Osteocyte (in vitro differentiated cells): ENCODE results near the gene SMYD4. TPM values are rescaled to one million over a fixed set of nuclear protein-coding genes. Genes with fewer than 3 reads are reported as not detected.
"Not testable (repeated sequence)": the region's sequence is repeated elsewhere in the genome, so short reads cannot be mapped to it uniquely, and the experiment has no call there.

Experiments
- DNase-seq: peaks from one replicate; pipeline ENCODE4 v3.0.0; 2021; ENCODE audit warnings: mixed read lengths; ENCODE audit not compliant: unreplicated experiment; ENCODE audit errors: extremely low spot score
- H3K27ac Mint-ChIP-seq: one replicate; pipeline ENCODE4 v1.8.0; 2021; ENCODE audit warnings: mild to moderate bottlenecking, mixed read lengths; ENCODE audit not compliant: unreplicated experiment
- H3K27me3 Mint-ChIP-seq: one replicate; pipeline ENCODE4 v1.8.0; 2021; ENCODE audit warnings: mixed read lengths; ENCODE audit not compliant: unreplicated experiment
- H3K36me3 Mint-ChIP-seq: one replicate; pipeline ENCODE4 v1.8.0; 2021; ENCODE audit warnings: mixed read lengths; ENCODE audit not compliant: unreplicated experiment
- H3K4me1 Mint-ChIP-seq: one replicate; pipeline ENCODE4 v1.8.0; 2021; ENCODE audit warnings: mixed read lengths; ENCODE audit not compliant: unreplicated experiment
- H3K4me3 Mint-ChIP-seq: one replicate; pipeline ENCODE4 v1.8.0; 2021; ENCODE audit warnings: mild to moderate bottlenecking, moderate library complexity, mixed read lengths; ENCODE audit not compliant: unreplicated experiment
- H3K9me3 Mint-ChIP-seq: one replicate; pipeline ENCODE4 v1.8.0; 2021; ENCODE audit warnings: mixed read lengths; ENCODE audit not compliant: unreplicated experiment
- CTCF ChIP-seq: fragments of 200-600 bp; sonication (generic); IDR thresholded peaks from 2 replicates; pipeline ENCODE4 v1.5.0; 2021; ENCODE audit warnings: antibody characterized with exemption, mild to moderate bottlenecking, moderate library complexity
- total RNA-seq: library from RNA; stranded (reverse); gene quantifications from 2 replicates; pipeline ENCODE4 v1.2.1, GENCODE V29; 2021

SMYD4 gene
- total RNA-seq, 1 donor from 2014 or later, result 11.2 TPM

- no peaks in the 10 kb centered on the region for H3K9me3 Mint-ChIP-seq
- no peak within 1 kb of the TSS for H3K27ac Mint-ChIP-seq
Observed at GRCh38 chr17:1742371-1743087, 87.2 kb downstream of the SMYD4 start, which contains the start of gene SERPINF2. Gene SERPINF2, plus strand, starts transcription at chr17:1742871. Its CDS starts 2,125 bp downstream, at chr17:1744996.

GRCh38 chr17:1741899-1742298 is 87.8 kb downstream of the SMYD4 start:
- not testable (repeated sequence) for DNase-seq, H3K4me3 Mint-ChIP-seq, H3K36me3 Mint-ChIP-seq, H3K9me3 Mint-ChIP-seq, H3K27ac Mint-ChIP-seq, H3K4me1 Mint-ChIP-seq, H3K27me3 Mint-ChIP-seq

More at GRCh38 chr17:1742371-1743087, 87.2 kb downstream of the SMYD4 start, which contains the start of gene SERPINF2:
- DNase-seq, result no peak
- TF ChIP-seq CTCF, result no peak
- H3K4me3 Mint-ChIP-seq, result no peak within 1 kb of the TSS
- H3K36me3 Mint-ChIP-seq, result peaks cover 5% of the 10 kb centered on the region
- peaks cover 1% of the 10 kb centered on the region for H3K4me1 Mint-ChIP-seq
- H3K27me3 Mint-ChIP-seq, result no peaks in the 10 kb centered on the region

GRCh38 chr17:1737531-1738291 is 92.0 kb downstream of the SMYD4 start:
- Mint-ChIP-seq H3K4me3 (no peak overlapping the region), H3K27me3 (no peaks in the 10 kb centered on the region), H3K36me3 (peaks cover 14% of the 10 kb centered on the region), H3K9me3 (no peaks in the 10 kb centered on the region), H3K4me1 (peaks cover 14% of the 10 kb centered on the region), H3K27ac (no peak overlapping the region)
- TF ChIP-seq CTCF, result no peak
- DNase-seq, result no peak

GRCh38 chr17:1736348-1737281 is 93.1 kb downstream of the SMYD4 start:
- TF ChIP-seq CTCF, result no peak
- Mint-ChIP-seq H3K27ac (no peak overlapping the region), H3K4me1 (peaks cover 14% of the 10 kb centered on the region), H3K27me3 (no peaks in the 10 kb centered on the region), H3K4me3 (no peak overlapping the region), H3K9me3 (no peaks in the 10 kb centered on the region), H3K36me3 (peaks cover 14% of the 10 kb centered on the region)
- DNase-seq, result peak; percentile 86

- Mint-ChIP-seq H3K27ac (no peak overlapping the region), H3K4me1 (peaks cover 14% of the 10 kb centered on the region), H3K9me3 (no peaks in the 10 kb centered on the region), H3K4me3 (no peak overlapping the region), H3K36me3 (peaks cover 14% of the 10 kb centered on the region), H3K27me3 (no peaks in the 10 kb centered on the region)
- DNase-seq, result peak; percentile 83
- TF ChIP-seq CTCF, result no peak
Observed at GRCh38 chr17:1735834-1736347, 93.8 kb downstream of the SMYD4 start.
